Measurements from ENCODE around the gene PPP1R36. TPM values are rescaled to one million over a fixed set of nuclear protein-coding genes. Genes with fewer than 3 reads are reported as not detected.
"Not testable (repeated sequence)": the region's sequence is repeated elsewhere in the genome, so short reads cannot be mapped to it uniquely, and the experiment has no call there.

Gene PPP1R36
- total RNA-seq, 1 donor from 2014 or later: not detected

GRCh38 chr14:64612021-64612380 is 62.2 kb downstream of the PPP1R36 start:
- Histone ChIP-seq H3K27me3 (no peaks in the 10 kb centered on the region), H3K36me3 (no peaks in the 10 kb centered on the region), H3K27ac (peak overlapping the region; percentile 17 to 45), H3K9me3 (no peaks in the 10 kb centered on the region), H3K4me1 (peaks cover 0 to 9% of the 10 kb centered on the region in 2 donors), H3K4me3 (no peak overlapping the region)
- intact Hi-C loops (cut with DNase I): no loop called here
- no peak for TF ChIP-seq CTCF (IDR thresholded peaks at IDR 0.05)
- no peak for DNase-seq (ENCODE audit: low spot score in 2 of 2)

DNA sequence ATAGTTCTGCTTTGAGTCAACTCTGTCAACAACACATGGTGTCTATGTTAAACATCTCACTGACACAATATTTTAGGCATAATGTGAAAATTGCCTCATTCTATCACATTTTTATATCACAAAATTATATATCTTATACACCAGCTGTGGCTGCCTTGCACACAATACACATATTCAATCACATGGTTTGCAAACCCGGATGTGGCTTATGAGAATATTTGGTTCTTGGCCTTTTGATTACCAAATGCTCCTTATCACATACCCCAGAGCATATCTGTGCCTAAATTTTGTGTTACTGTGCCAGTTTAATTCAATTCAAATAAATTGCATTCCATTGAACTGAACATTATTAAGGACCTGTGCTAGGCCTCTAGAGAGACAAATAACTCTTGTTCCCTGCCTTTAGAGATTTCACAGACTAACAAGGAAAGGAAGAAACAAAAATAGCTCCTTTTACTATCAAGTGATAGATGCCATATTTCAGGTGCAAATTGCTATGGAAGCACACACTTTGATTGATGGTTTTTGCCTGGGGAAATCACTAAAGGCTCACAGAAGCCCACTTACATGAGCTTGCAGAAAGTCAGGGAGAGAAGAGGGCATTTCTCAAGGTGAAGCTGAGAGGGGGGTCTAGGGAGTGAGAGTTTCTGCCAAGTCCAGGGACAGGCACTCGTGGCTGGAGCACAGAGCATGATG is 63.4 kb downstream of the PPP1R36 start:
- no peaks in the 10 kb centered on the region for H3K9me3 ChIP-seq
- no peaks in the 10 kb centered on the region for H3K36me3 ChIP-seq
- no peak for DNase-seq (ENCODE audit: low spot score in 2 of 2)
- H3K4me3 ChIP-seq: no peak overlapping the region
- H3K27me3 ChIP-seq: no peaks in the 10 kb centered on the region
- no peak for TF ChIP-seq CTCF (IDR thresholded peaks at IDR 0.05)
- no peak overlapping the region for H3K27ac ChIP-seq
- H3K4me1 ChIP-seq: peaks cover 0 to 9% of the 10 kb centered on the region in 2 donors
- intact Hi-C loops (cut with DNase I): no loop called here

DNA sequence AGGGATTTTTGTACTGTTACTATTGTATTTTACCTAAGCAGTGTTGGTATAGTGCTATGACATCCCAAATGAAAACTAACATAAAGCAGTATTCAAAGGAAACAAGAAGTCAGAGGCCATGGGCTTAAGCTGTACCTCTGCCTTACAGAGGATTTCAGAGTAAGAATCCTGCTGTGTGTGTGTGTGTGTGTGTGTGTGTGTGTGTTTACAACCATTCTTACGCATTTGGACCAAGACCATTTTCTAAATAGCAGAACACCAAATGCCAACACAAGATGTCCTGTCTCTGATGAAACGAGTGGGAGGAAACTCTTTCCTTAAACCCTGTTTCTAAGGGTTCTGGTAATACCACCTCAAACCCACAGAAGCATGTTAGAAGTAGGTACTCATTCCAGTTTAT is 64.4 kb downstream of the PPP1R36 start:
- DNase-seq (ENCODE audit: low spot score in 2 of 2): no peak
- H3K27ac ChIP-seq: no peak overlapping the region
- no peaks in the 10 kb centered on the region for H3K9me3 ChIP-seq
- H3K27me3 ChIP-seq: no peaks in the 10 kb centered on the region
- H3K36me3 ChIP-seq: no peaks in the 10 kb centered on the region
- intact Hi-C loops (cut with DNase I): no loop called here
- TF ChIP-seq CTCF (IDR thresholded peaks at IDR 0.05): no peak
- peaks cover 0 to 9% of the 10 kb centered on the region in 2 donors for H3K4me1 ChIP-seq
- no peak overlapping the region for H3K4me3 ChIP-seq

DNA sequence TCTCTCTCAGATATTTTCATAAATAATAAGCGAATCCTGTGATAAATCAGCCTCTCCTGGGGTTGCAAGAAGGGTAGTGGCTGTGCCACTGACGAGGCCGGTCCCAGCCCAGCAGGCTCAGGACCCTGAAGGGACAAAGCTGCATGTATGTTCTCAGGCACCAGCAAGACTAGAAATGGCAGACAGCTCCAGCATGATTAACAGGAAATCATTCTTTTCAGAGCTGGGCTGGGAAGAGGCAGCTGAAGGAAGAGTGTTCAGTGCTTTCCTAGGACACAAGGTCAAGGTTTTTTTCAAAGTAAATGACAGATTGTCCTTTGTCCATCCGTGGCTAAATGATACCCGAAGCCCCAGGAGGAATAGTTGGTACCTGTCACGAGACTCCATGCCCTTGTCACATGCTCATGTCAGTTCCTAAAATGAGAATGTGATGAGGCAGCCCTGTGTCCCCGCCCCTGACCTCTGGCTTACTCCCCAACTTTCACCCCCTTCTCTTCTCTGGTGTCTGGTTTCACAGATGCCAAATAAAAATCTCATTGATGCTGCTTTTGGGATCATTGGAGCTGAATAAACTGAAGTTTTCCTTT is 65.1 kb downstream of the PPP1R36 start:
- Histone ChIP-seq H3K4me1 (peaks cover 0 to 9% of the 10 kb centered on the region in 2 donors), H3K36me3 (no peaks in the 10 kb centered on the region), H3K9me3 (no peaks in the 10 kb centered on the region), H3K27ac (no peak overlapping the region), H3K27me3 (no peaks in the 10 kb centered on the region), H3K4me3 (no peak overlapping the region)
- no peak for DNase-seq (ENCODE audit: low spot score in 2 of 2)
- no peak for TF ChIP-seq CTCF (IDR thresholded peaks at IDR 0.05)
- intact Hi-C loops (cut with DNase I): no loop called here

GRCh38 chr14:64617872-64618408 is 68.2 kb downstream of the PPP1R36 start:
- H3K27ac ChIP-seq; intact Hi-C loops (cut with DNase I); H3K4me1 ChIP-seq; H3K9me3 ChIP-seq; H3K4me3 ChIP-seq; H3K27me3 ChIP-seq; H3K36me3 ChIP-seq; DNase-seq (ENCODE audit: low spot score in 2 of 2): not testable (repeated sequence)

DNA sequence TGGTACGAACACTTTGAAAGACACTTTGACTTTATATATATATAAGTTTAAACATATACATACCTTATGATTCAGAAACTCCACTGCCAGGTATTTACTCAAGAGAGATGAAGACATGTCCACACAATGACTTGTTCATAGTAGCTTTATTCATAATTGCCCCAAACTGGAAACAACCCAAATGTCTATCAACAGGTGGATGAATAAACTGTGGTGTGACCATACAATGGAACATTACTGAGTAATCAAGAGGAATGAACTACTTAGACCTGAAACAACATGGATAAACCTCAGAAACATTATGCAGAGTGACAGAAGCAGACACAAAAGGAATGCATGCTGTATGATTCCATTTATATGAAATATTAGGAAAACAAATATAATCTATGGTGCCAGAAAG is 71.1 kb downstream of the PPP1R36 start:
- H3K27me3 ChIP-seq: no peaks in the 10 kb centered on the region
- no peak for TF ChIP-seq CTCF (IDR thresholded peaks at IDR 0.05)
- no peak overlapping the region for H3K27ac ChIP-seq
- H3K4me1 ChIP-seq: no peaks in the 10 kb centered on the region
- H3K4me3 ChIP-seq: no peak overlapping the region
- H3K36me3 ChIP-seq: no peaks in the 10 kb centered on the region
- no peaks in the 10 kb centered on the region for H3K9me3 ChIP-seq
- DNase-seq (ENCODE audit: low spot score in 2 of 2): no peak
- intact Hi-C loops (cut with DNase I): no loop called here
